Suprapubic skin (tissue), 4 donors: ENCODE data around the gene PPP1R9A. TPM values are rescaled to one million over a fixed set of nuclear protein-coding genes. Genes with fewer than 3 reads are reported as not detected.

ENCODE experiments used
- DNase-seq, 2 donors: peaks; one replicate each; pipeline ENCODE4 v3.0.0-alpha.2; 2019; ENCODE audit warnings: low spot score in 2 of 2
- H3K27ac ChIP-seq: fragments of 200-600 bp; sonication (generic); one replicate; pipeline ENCODE4 v1.5.1; 2019
- H3K27me3 ChIP-seq: fragments of 200-600 bp; sonication (generic); one replicate; pipeline ENCODE4 v1.5.1; 2019
- H3K36me3 ChIP-seq: fragments of 200-600 bp; sonication (generic); one replicate; pipeline ENCODE4 v1.5.1; 2019
- H3K4me1 ChIP-seq: fragments of 200-600 bp; sonication (generic); one replicate; pipeline ENCODE4 v1.5.1; 2019
- H3K4me3 ChIP-seq: fragments of 200-600 bp; sonication (generic); one replicate; pipeline ENCODE4 v1.5.1; 2019; ENCODE audit warnings: mild to moderate bottlenecking
- H3K9me3 ChIP-seq: fragments of 200-600 bp; sonication (generic); one replicate; pipeline ENCODE4 v1.5.1; 2019
- EP300 ChIP-seq: sonication (generic); formaldehyde crosslinking; IDR thresholded peaks from one replicate; pipeline ENCODE4 v1.6.1; 2017; ENCODE audit warnings: antibody characterized with exemption
- POLR2A ChIP-seq, 2 donors: fragments of 450-650 bp; IDR thresholded peaks; one replicate each; pipeline ENCODE4 v1.6.1; 2017; ENCODE audit warnings: antibody characterized with exemption in 2 of 2, mild to moderate bottlenecking in 2 of 2, moderate library complexity in 2 of 2
- POLR2AphosphoS5 ChIP-seq, 3 donors: sonication (generic); formaldehyde crosslinking; IDR thresholded peaks; one replicate each; pipeline ENCODE4 v1.6.1; 2017; ENCODE audit warnings: antibody characterized with exemption in 3 of 3
- WGBS: methylation state at CpG from one replicate; pipeline ENCODE4 v1.1.5; 2018; 5-methylcytosine and 5-hydroxymethylcytosine counted together
- total RNA-seq, 4 donors: library from RNA; depleted of rRNA; stranded (reverse); fragments of >200 nt; gene quantifications; one replicate each; pipeline ENCODE4 v1.1.0, GENCODE V29; 2016
- TF ChIP-seq, protein P1 (sequence below), 2 donors: fragments of 200-600 bp in 1 of 2; fragments of 450-650 bp in 1 of 2; sonication (generic) in 1 of 2; IDR thresholded peaks; one replicate each; pipeline ENCODE4 v1.5.1; 2016 to 2019; ENCODE audit warnings: antibody characterized with exemption in 2 of 2, mild to moderate bottlenecking in 1 of 2, moderate library complexity in 1 of 2

The PPP1R9A gene
- total RNA-seq, 4 donors from 2014 or later, result 0.49 to 8.6 (median 2.5) TPM

DNA sequence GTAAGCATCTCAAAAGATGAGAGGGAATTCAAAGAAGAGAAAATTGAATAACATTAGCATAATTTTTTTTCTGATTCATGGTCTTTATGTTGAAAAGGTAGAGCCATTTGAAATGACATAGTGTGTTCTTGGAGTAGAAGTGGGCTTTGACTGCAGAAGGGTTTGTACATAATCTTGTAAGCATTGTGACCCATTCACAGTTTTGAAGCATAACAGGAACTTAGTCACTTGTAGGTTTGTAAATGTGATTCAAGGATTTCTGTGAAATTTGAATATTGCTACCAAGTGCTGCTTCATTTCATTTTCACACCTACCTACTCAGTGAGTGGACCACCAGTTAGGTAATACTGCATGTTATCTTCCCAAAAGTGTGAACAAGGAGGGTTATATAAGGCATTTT, 348.3 kb downstream of the PPP1R9A start:
- Histone ChIP-seq H3K4me3 (no peak overlapping the region), H3K27me3 (no peaks in the 10 kb centered on the region), H3K36me3 (no peaks in the 10 kb centered on the region), H3K9me3 (no peaks in the 10 kb centered on the region), H3K27ac (no peak overlapping the region), H3K4me1 (no peaks in the 10 kb centered on the region)
- TF ChIP-seq POLR2A (IDR thresholded peaks at IDR 0.05) (no peak), POLR2AphosphoS5 (IDR thresholded peaks at IDR 0.05) (no peak), EP300 (no peak)
- TF ChIP-seq, protein P1, sequence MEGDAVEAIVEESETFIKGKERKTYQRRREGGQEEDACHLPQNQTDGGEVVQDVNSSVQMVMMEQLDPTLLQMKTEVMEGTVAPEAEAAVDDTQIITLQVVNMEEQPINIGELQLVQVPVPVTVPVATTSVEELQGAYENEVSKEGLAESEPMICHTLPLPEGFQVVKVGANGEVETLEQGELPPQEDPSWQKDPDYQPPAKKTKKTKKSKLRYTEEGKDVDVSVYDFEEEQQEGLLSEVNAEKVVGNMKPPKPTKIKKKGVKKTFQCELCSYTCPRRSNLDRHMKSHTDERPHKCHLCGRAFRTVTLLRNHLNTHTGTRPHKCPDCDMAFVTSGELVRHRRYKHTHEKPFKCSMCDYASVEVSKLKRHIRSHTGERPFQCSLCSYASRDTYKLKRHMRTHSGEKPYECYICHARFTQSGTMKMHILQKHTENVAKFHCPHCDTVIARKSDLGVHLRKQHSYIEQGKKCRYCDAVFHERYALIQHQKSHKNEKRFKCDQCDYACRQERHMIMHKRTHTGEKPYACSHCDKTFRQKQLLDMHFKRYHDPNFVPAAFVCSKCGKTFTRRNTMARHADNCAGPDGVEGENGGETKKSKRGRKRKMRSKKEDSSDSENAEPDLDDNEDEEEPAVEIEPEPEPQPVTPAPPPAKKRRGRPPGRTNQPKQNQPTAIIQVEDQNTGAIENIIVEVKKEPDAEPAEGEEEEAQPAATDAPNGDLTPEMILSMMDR (IDR thresholded peaks at IDR 0.05), result no peak
- no peak for DNase-seq

DNA sequence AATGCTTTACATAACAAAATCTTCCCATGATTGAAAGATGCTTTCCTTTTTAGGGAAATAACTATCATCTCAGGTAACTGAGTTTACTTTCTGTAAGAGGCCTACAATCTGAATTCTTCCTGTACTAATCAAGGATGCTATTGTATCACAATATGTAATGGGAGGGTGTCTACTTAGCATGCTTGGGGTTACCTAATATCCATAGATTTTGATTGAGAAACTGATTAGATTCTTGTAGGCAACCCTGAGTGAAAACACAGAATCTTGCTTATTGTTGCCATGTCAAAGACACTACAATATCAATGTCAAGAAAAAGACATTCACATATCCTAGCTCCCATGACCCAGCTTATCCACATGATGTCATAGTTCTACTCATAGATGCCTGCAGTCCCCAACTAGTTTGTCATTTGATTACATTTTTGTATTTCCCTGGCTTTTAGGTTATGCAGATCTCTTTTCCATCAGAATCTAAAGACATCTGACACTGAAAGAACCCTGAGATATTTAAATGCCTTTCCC, 354.6 kb downstream of the PPP1R9A start:
- no peak overlapping the region for H3K27ac ChIP-seq
- TF ChIP-seq EP300 (no peak), POLR2A (IDR thresholded peaks at IDR 0.05) (no peak), POLR2AphosphoS5 (IDR thresholded peaks at IDR 0.05) (no peak)
- TF ChIP-seq, protein P1 (IDR thresholded peaks at IDR 0.05), result no peak

DNA sequence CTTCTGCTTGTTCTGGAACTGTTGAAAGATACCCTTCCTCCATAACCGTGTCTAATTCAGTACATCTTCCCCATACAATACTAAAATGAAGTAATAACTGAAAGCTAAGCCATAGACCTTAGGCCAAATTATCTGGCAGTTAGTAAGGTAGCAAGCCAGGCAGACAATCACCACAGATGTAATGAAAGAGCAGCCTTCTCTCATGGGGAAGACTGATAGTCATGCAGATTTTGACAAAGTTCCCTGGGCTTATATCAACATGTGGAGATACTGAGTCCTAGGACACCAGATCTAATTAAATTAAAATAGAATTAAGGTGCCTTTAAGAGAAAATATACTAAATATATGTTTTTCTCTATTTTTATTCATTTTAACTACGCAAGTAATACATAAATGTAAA, 355.5 kb downstream of the PPP1R9A start:
- Histone ChIP-seq H3K27ac (no peak overlapping the region), H3K4me1 (no peaks in the 10 kb centered on the region), H3K27me3 (no peaks in the 10 kb centered on the region), H3K36me3 (no peaks in the 10 kb centered on the region), H3K9me3 (no peaks in the 10 kb centered on the region), H3K4me3 (no peak overlapping the region)
- no peak for DNase-seq
- WGBS, result 97% methylated on average over 2 of the region's 2 CpGs
- TF ChIP-seq, protein P1 (IDR thresholded peaks at IDR 0.05), result no peak
- TF ChIP-seq POLR2A (IDR thresholded peaks at IDR 0.05) (no peak), POLR2AphosphoS5 (IDR thresholded peaks at IDR 0.05) (no peak), EP300 (no peak)

More for the DNA sequence above, 354.6 kb downstream of the PPP1R9A start:
- H3K9me3 ChIP-seq, result no peaks in the 10 kb centered on the region
- no peak overlapping the region for H3K4me3 ChIP-seq
- H3K36me3 ChIP-seq, result no peaks in the 10 kb centered on the region
- no peaks in the 10 kb centered on the region for H3K27me3 ChIP-seq
- H3K4me1 ChIP-seq, result no peaks in the 10 kb centered on the region
- no peak for DNase-seq

DNA sequence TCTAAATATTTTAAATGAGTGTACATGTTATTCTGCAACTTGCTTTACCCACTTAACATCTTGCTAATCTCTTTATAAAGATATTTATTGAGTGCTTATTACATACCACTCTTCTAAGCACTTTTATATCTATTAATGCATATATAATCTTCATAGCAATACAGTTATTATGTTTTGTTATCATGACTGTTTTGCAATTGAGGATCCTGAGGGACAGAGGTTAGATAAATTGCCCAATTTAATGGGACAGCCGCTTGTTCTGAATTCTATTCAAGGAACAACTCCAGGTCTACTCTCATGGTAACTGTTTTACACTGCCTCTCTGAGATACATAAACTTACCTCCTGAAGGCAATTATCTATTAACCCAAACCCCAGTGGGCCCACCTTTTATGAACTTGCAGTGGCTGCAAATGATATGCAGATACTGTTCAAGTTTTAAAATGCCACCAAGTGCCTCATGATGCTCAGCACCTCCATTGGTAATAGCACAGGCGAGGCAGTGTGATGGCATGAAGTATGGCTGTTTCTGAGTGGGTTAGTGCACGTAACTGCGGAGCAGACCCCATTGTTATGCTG, 356.5 kb downstream of the PPP1R9A start:
- DNase-seq, result no peak
- no peak overlapping the region for H3K27ac ChIP-seq
- no peaks in the 10 kb centered on the region for H3K27me3 ChIP-seq
- no peaks in the 10 kb centered on the region for H3K9me3 ChIP-seq
- H3K4me3 ChIP-seq, result no peak overlapping the region
- 94% methylated on average over 3 of the region's 4 CpGs for WGBS
- no peak for TF ChIP-seq EP300
- TF ChIP-seq POLR2AphosphoS5 (IDR thresholded peaks at IDR 0.05), result no peak
- no peak for TF ChIP-seq POLR2A (IDR thresholded peaks at IDR 0.05)
- TF ChIP-seq, protein P1 (IDR thresholded peaks at IDR 0.05), result no peak
- H3K36me3 ChIP-seq, result no peaks in the 10 kb centered on the region
- H3K4me1 ChIP-seq, result no peaks in the 10 kb centered on the region

DNA sequence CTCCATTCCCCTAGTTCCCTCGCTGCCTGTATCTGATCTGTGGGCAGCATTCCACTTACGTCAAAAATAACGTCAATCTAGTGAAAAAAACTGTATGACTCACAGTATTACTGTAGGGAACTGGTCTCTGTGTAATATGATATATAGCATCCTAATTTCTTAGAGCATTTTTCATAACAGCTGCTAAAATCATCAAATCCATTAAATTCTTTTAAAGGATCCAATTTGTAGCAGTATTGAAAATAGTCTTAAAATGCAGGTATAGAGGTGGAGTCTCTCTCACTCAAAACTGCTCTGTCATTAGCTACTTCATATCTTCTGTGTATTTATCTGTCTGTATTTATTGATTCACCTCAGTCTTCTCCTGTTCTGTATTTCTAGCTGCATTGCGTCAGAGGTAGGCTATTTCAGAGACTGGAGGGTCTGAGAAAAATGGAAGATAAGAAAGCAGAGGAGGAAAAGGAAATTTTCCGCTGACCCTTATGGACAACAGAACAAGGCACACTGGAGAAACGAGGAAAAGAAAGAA, 357.0 kb downstream of the PPP1R9A start:
- H3K27me3 ChIP-seq, result no peaks in the 10 kb centered on the region
- H3K27ac ChIP-seq, result no peak overlapping the region
- H3K4me1 ChIP-seq, result no peaks in the 10 kb centered on the region
- 74% methylated on average over 6 of the region's 6 CpGs for WGBS
- H3K4me3 ChIP-seq, result no peak overlapping the region
- H3K36me3 ChIP-seq, result no peaks in the 10 kb centered on the region
- TF ChIP-seq POLR2A (IDR thresholded peaks at IDR 0.05) (no peak), EP300 (no peak), POLR2AphosphoS5 (IDR thresholded peaks at IDR 0.05) (no peak)
- TF ChIP-seq, protein P1 (IDR thresholded peaks at IDR 0.05), result no peak
- no peak for DNase-seq
- no peaks in the 10 kb centered on the region for H3K9me3 ChIP-seq
